Measurements from ENCODE around the gene MATN1.

DNA sequence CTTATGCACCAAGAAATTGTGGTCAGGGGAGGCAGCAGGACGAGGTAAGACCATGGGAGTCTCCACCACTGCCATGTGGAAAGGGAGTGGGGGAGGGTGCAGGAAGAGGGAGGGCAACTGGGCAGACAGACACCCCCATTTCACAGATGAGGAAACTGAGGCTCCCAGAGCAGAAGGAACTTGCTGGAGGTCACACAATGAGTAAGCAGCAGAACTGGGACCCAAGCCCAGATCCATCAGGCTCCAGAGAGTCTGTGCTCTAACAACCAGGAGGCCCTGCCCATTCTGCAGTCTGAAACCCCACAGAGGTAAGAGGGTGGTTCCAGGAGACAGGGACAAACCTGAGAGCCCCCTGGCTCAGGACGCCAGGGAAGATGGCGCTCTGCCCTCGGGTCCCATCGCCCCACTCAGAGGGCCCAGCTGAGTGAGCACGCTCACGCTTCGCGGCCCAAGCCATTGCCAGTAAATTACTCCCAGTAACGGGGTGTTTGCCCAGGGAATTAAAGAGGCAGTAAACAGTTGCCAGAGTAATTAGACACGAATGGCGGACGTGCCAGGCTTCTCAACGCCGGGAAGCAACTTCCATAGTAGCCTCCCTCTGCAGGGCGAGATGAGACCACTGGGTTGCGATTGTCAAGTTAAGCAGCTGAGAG is 59.2 kb downstream of the MATN1 start:
- TF ChIP-seq, protein P1, sequence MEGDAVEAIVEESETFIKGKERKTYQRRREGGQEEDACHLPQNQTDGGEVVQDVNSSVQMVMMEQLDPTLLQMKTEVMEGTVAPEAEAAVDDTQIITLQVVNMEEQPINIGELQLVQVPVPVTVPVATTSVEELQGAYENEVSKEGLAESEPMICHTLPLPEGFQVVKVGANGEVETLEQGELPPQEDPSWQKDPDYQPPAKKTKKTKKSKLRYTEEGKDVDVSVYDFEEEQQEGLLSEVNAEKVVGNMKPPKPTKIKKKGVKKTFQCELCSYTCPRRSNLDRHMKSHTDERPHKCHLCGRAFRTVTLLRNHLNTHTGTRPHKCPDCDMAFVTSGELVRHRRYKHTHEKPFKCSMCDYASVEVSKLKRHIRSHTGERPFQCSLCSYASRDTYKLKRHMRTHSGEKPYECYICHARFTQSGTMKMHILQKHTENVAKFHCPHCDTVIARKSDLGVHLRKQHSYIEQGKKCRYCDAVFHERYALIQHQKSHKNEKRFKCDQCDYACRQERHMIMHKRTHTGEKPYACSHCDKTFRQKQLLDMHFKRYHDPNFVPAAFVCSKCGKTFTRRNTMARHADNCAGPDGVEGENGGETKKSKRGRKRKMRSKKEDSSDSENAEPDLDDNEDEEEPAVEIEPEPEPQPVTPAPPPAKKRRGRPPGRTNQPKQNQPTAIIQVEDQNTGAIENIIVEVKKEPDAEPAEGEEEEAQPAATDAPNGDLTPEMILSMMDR (IDR thresholded peaks at IDR 0.05; ENCODE audit: low read length) = no peak
- no peak for TF ChIP-seq EZH2 (IDR thresholded peaks at IDR 0.05; ENCODE audit: borderline replicate concordance, low read length)
